Caki2 (cell line): ENCODE data around the gene ATG4D. TPM values are rescaled to one million over a fixed set of nuclear protein-coding genes. Genes with fewer than 3 reads are reported as not detected.

ENCODE experiments used
- DNase-seq: peaks from one replicate; pipeline ENCODE4 v3.0.0-alpha.2; 2015; ENCODE audit warnings: low read depth
- in situ Hi-C: cut with HindIII; loops from 2 replicates; pipeline ENCODE4 v1.10.0; 2016; ENCODE audit warnings: low sequenced_read_pairs, low pct_unique_long_range_greater_than_20kb, mixed read lengths
- total RNA-seq: library from RNA; depleted of rRNA; stranded (reverse); fragments of >200 nt; shearing (Covaris generic); gene quantifications from 2 replicates; pipeline ENCODE4 v1.2.3, GENCODE V29; 2014; ENCODE audit warnings: low replicate concordance; rRNA removed

ATG4D gene
- total RNA-seq: 17.8 and 38.4 TPM in 2 replicates

DNA sequence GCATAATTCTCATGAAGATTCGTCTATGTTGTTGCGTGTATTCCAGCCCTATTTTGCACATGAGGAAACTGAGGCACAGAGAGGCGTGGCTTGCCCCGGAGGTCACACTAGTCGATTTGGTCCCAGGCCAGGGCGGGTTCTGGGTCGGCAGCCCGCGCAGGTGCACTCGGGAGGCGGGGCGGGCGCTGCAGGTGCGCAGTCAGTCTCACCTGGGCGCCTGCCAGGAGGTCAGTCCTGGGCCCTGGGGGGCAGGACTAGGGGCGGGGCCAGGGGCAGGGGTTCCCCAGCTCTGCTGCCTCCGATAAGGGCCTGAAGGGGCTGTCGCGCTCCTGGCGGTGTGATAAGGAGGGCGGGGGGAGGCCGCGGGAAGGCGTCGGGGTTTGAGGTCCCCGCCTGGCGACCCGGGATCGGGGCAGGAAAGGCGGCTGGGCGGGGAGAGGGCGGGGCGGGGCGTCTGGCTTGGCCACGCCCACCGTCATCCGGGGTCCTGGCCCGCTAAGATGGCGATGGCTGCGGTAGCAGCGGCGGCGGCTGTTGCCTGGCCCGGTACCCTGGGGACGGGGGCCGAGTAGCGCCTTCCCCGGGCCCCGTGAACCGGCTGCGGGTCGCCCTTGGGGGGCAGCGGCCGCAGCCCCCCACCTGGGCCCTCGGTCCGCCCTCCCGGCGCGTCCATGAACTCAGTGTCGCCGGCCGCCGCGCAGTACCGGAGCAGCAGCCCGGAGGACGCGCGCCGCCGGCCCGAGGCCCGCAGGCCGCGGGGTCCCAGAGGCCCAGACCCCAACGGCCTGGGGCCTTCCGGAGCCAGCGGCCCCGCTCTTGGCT, at the start of gene ATG4D:
ATG4D (plus strand) TSS at position 485 of the 822 bp plus-strand sequence; CDS start at position 672, 187 bp downstream.
- DNase-seq: peak; percentile 36
- in situ Hi-C loops: no loop called here

- in situ Hi-C loops: no loop called here
Observed at GRCh38 chr19:10497371-10497770, 46.3 kb upstream of the ATG4D start.

GRCh38 chr19:10499550-10500246, 44.0 kb upstream of the ATG4D start:
- in situ Hi-C loops: no loop called here
- no peak for DNase-seq

More at GRCh38 chr19:10497371-10497770, 46.3 kb upstream of the ATG4D start:
- DNase-seq: no peak

DNA sequence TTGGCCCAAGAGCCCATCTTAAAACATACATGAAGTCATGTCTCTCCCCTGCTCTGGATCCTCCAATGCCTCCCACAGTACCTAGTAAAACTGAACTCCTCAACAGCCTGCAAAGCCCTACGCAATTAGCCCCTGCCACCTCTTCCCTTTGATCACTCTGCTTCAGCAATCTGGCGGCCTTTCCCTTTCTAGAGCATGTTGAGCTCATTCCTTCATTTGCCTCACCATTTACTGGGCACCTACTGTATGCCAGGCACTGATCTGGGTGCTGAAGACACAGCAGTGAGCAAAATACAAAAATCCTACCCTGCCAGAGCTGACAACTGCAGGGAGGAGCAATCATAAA, 43.5 kb upstream of the ATG4D start:
- no peak for DNase-seq
- in situ Hi-C loops: no loop called here

DNA sequence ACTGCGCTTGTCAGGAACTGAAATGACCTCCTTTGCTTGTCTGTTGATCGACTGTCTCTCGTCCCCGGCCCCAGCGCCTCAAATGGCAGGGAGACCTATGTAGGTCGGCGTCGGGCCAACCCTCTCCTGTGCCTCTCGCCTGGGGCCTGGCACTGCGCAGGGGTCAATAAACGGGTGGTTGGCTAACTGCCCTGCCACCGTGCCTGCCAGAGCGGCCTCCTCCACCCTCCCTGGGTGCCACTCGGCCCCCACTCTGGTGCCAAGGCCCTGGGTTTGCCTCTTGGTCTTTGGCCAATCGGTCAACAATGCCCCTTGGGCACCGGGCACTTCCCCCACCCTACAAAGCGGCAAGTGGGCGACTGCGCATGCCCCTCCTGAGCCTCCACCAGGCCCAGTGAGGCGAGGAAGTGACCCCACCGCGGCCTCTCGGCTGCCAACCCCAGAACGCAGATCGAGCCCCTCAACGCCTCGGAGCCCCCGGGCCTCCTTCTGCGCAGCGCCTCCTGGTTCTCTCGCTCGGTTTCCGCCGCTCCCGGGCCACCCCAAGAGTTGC, 41.7 kb upstream of the ATG4D start:
- peak; percentile 68 for DNase-seq

GRCh38 chr19:10502524-10503001, 41.1 kb upstream of the ATG4D start:
- DNase-seq: peak; percentile 82
- in situ Hi-C loops: no loop called here

More for the DNA sequence above, 41.7 kb upstream of the ATG4D start:
- in situ Hi-C loops: no loop called here

DNA sequence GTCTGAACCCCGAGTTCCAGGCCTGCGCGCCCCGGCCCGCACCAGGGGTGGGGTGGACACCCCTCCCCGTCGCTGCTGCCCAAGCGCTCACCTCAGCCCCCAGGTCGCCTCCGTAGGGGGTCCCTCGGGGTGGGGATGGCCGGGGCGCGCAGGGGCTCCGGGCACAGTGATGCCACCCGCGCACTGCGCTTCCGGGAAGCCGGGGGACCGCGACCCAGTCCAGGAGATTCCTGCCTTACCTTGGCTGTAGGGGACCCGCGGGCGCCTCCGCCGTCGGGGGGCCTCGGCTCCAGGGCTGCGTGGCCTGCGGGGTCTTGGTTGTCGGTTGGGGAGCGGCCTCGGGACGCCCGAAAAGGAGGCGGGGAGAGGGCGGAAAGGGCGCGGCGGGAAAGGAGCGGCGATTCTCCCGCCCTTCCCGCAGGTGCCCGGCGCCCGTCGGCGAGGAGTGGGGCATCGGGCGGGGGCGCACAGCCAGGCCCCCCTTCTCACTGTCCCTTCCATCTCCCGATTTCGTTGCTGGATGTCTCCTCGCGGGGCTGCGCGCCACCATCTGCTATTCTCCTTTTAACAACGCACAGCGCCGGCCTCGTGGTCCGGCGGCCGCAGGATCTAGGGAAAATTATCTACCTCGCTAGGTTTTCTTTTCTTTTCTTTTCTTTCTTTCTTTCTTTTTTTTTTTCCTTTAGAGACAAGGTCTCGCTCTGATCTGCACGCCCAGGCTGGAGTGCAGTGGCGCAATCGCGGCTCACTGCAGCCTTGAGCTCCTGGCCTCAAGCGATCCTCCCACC, 40.5 kb upstream of the ATG4D start, which contains the start of gene KEAP1:
KEAP1 (minus strand) TSS at position 355 of the 788 bp plus-strand sequence. CDS start 3,323 bp downstream, outside the sequence.
- peak; percentile 46 for DNase-seq
- in situ Hi-C loops: no loop called here

- in situ Hi-C loops: no loop called here
- no peak for DNase-seq
Observed at GRCh38 chr19:10505583-10506229, 38.0 kb upstream of the ATG4D start.

DNA sequence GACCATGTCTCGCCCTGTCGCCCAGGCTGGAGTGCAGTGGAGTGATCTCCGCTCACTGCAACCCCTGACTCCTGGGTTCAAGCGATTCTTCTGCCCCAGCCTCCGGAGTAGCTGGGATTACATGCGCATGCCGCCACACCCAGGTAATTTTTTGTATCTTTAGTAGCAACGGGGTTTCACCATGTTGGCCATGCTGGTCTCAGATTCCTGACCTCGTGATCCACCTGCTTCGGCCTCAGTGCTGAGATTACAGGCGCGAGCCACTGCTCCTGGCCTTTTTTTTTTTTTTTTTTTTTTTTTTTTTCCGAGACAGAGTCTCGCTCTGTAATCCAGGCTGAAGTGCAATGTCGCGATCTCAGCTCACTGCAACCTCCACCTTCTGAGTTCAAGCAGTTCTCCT, 35.7 kb upstream of the ATG4D start:
- DNase-seq: no peak
- in situ Hi-C loops: no loop called here

DNA sequence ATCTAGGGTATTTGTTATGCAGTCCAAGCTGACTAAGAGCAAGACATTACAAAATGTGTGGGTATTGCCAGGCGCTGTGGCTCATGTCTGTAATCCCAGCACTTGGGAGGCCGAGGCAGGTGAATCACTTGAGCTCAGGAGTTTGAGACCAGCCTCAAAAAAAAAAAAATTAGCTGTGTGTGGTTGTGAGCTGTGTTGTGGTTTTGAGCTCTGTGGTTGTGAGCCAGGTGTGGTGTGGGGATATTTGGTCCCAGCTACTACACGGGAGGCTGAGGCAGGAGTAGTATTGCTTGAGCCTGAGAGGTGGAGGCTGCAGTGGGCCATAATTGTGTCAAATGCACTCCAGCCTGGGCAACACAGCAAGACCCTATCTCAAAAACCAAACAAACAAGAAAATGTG, 35.0 kb upstream of the ATG4D start:
- in situ Hi-C loops: no loop called here
- no peak for DNase-seq

GRCh38 chr19:10510301-10510802, 33.4 kb upstream of the ATG4D start:
- in situ Hi-C loops: no loop called here
- DNase-seq: no peak

- DNase-seq: no peak
- in situ Hi-C loops: no loop called here
Observed at GRCh38 chr19:10513223-10513622, 30.5 kb upstream of the ATG4D start.

GRCh38 chr19:10514211-10515145, 29.2 kb upstream of the ATG4D start:
- in situ Hi-C loops: no loop called here
- no peak for DNase-seq

- in situ Hi-C loops: no loop called here
- no peak for DNase-seq
Observed at GRCh38 chr19:10516064-10516385, 27.7 kb upstream of the ATG4D start.

DNA sequence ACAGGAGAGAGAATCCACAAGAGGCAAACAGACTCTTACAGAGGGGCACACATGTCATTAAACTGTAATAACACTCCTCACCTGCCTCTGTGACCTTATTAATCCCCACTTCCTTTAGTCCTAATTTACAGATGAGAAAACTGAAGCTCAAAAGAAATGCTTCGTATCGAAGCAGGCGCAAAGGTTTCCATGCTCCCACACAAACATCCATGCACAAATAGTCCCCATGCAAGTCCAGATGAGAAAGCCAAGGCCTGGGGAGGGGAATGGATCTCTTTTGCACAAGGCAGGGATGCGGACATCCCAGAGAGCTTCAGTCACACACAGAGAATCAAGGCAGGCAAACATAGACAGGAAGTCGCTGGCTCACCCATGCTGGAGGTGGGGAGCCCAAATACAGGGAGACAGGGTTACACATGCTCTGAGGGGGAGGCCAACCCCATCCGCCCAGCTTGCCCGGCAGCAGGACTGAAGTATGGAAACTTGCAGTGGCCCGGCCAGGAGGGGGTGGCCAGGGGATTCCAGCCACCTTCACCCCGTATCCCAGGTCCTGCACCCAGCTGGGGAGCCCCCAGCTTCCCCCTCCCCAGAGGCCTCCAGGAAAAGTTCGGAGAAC, 26.9 kb upstream of the ATG4D start:
- in situ Hi-C loops: no loop called here
- no peak for DNase-seq

DNA sequence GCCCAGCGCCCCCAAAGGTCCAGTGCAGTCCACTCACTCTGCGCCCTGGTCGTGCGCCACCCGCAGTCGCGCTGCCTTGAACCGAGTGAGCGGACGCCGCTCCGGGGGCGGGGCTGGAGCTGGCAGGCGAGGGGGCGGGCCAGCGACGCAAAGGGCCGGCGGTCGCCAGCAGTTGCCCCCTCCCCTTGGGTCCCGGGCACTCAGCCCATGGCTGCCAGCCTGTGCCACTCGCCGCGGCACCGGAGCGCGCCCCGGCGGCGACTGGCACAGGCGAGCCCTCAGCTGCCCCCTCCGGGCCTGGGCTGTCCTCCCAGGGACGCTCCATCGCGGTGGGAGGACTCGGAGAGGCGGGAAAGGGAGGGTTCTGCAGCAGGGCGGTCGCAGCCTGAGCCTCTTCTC, 26.3 kb upstream of the ATG4D start, which contains the start of gene S1PR5:
S1PR5 (minus strand) TSS at position 87 of the 399 bp plus-strand sequence. CDS start 2,436 bp downstream, outside the sequence.
- in situ Hi-C loops: no loop called here
- DNase-seq: peak; percentile 60
